ENCODE data around the gene TUBA4A. TPM values are rescaled to one million over a fixed set of nuclear protein-coding genes. Genes with fewer than 3 reads are reported as not detected.
"Not testable (repeated sequence)": the region's sequence is repeated elsewhere in the genome, so short reads cannot be mapped to it uniquely, and the experiment has no call there.

Gene TUBA4A
- total and polyA plus RNA-seq, 3 experiments from 2014 or later: 175 to 234 (median 178) TPM

DNA sequence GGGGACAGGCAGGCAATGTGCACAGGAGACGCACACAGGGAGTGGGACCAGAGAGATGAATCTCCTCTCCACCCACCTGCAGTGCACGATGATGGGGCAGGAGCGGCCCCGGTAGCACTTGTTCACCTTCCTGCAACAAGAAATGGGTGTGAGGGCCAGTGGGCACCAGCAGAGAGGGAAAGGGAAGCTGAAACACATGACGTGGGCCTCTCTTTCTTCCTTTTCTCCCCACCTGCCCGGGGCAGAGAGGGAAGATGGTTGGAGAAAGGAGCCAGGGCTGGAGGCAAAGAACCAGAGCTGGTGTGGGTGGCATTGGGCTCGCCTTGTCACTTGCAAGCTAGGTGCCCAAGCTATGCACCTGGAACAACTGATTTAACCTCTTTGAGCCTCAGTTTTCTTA, 37.7 kb upstream of the TUBA4A start:
- Histone ChIP-seq H3K27ac (ENCODE audit: low read depth, low read length) (no peak overlapping the region), H3K36me3 (ENCODE audit: insufficient read depth, low read length) (no peaks in the 10 kb centered on the region), H3K27me3 (ENCODE audit: insufficient read depth, low read length, poor library complexity, severe bottlenecking) (no peaks in the 10 kb centered on the region), H3K4me3 (ENCODE audit: low read length) (no peak overlapping the region), H3K4me1 (ENCODE audit: insufficient read depth, low read length) (peaks cover 10% of the 10 kb centered on the region), H3K9me3 (ENCODE audit: low read length) (no peaks in the 10 kb centered on the region)
- ChIA-PET CTCF (interaction anchor here (0.8 to 7.4 kb wide), 5 partner anchors 12 to 119 kb away, joined by 3 to 258 read pairs (median 3); partner anchors contain the start of genes CNPPD1, DNAJB2, GLB1L and SLC23A3), POLR2A (interaction anchor here (0.6 to 1.3 kb wide), 3 partner anchors 11 to 77 kb away, joined by 3 to 4 read pairs (median 3); no protein-coding TSS in a partner anchor)
- Mint-ChIP-seq H3K27ac (peak overlapping the region in 2 of 8 donors; percentile 47 to 58), H3K36me3 (peaks cover 0 to 5% (median 0%) of the 10 kb centered on the region in 3 donors), H3K27me3 (no peaks in the 10 kb centered on the region), H3K4me3 (no peak overlapping the region), H3K9me3 (no peaks in the 10 kb centered on the region), H3K4me1 (peaks cover 10 to 18% (median 16%) of the 10 kb centered on the region in 3 donors)
- DNase-seq: no peak

DNA sequence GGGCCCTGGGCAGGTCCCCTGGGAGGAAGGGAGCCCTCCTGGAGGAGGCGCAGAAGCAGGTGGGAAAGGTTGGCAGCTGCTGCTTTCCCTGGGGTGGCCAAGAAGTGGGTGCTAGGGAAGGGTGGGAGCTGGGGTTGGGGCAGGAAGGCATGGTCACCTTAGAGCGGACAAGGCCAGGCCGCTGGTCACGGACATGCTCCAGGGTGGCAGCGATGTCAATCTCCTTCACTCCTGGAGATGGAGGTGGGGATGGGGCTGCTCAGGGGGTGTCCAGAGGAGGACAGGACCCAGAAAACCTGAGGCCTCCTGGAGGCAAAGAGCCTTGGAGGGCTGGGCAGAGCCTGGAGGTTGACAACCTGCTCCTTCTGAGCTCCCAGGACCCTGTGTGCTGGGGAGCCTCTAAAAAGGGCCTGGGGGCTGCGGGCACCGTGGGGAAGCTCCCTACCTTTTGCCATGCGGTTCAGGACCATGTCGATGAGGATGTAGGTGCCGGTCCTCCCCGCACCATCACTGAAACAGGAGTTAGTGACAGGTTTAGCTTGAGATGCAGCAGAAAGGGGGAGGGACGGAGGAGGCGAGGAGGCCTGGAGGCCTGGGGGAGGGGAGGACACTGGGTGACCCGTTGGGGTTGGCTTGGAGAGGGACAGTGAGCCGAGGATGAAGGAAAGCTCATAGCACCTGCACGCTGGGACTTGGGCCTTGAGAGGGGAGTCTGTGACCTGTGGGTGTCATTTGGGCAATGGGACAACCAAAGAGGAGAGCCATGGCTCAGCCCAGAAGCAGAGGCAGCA, 36.9 kb upstream of the TUBA4A start:
- Mint-ChIP-seq H3K36me3 (peaks cover 0 to 10% (median 0%) of the 10 kb centered on the region in 3 donors), H3K4me1 (peaks cover 10 to 19% (median 12%) of the 10 kb centered on the region in 3 donors), H3K9me3 (no peaks in the 10 kb centered on the region), H3K27me3 (no peaks in the 10 kb centered on the region), H3K27ac (peak overlapping the region in 4 of 8 donors; percentile 47 to 86 (median 63)), H3K4me3 (no peak overlapping the region)
- Histone ChIP-seq H3K27ac (ENCODE audit: low read depth, low read length) (no peak overlapping the region), H3K36me3 (ENCODE audit: insufficient read depth, low read length) (no peaks in the 10 kb centered on the region), H3K4me3 (ENCODE audit: low read length) (no peak overlapping the region), H3K27me3 (ENCODE audit: insufficient read depth, low read length, poor library complexity, severe bottlenecking) (no peaks in the 10 kb centered on the region), H3K4me1 (ENCODE audit: insufficient read depth, low read length) (peaks cover 10% of the 10 kb centered on the region), H3K9me3 (ENCODE audit: low read length) (no peaks in the 10 kb centered on the region)
- DNase-seq: no peak
- POLR2A ChIA-PET: interaction anchor here (0.6 to 1.3 kb wide), 2 partner anchors 10 to 50 kb away, joined by 3 to 4 read pairs; no protein-coding TSS in a partner anchor
- CTCF ChIA-PET: interaction anchor here (0.8 to 7.4 kb wide), 4 partner anchors 11 to 64 kb away, joined by 3 to 258 read pairs (median 3); partner anchors contain the start of genes DNAJB2, GLB1L, STK16 and TUBA4A

DNA sequence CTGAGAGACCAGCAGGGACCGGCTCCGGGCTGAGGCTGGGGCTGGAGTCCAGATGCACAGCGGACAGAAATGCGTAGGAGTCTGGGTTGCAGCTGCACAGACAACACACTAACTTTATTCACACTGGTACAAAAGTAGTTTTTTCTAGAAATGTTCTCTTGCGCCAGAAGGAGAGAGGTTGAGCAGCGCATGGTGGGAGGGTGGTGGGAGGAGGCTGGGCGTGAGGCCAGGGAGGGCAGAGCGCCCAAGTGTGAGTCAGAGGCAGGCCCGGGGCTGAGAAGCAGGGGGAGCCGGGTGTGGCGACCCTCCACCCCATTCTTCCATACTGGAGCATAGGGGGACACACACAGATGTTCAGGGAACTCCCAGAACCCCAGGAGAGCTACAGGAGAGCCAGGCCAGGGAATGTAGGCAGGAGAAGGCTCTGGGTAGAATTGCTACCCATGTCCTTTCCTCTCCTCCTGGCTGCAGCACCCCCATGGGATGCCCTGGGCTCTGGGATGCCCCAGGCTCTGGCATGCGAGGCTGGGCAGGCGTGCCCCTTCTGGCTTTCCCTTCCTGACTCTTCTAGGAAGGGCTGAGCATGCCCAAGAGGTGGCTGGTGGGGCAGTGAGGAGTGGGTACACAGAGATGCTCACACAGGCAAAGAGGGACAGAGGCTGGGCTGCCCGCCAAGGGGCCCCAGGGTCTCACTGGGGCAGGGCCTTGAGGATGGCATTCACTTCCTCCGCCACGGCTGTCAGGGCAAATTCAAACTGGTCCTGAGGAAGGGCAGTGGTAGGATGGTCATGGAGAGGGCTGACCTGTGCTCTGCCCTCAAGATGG, 36.0 kb upstream of the TUBA4A start:
- peaks cover 5% of the 10 kb centered on the region for H3K4me1 ChIP-seq (ENCODE audit: insufficient read depth, low read length)
- Mint-ChIP-seq H3K27me3 (no peaks in the 10 kb centered on the region), H3K27ac (peak overlapping the region in 3 of 8 donors; percentile 36 to 92 (median 72)), H3K4me3 (no peak overlapping the region), H3K9me3 (no peaks in the 10 kb centered on the region), H3K4me1 (peaks cover 7 to 15% (median 7%) of the 10 kb centered on the region in 3 donors), H3K36me3 (peaks cover 0 to 19% (median 0%) of the 10 kb centered on the region in 3 donors)
- DNase-seq: no peak
- H3K27ac ChIP-seq (ENCODE audit: low read depth, low read length): no peak overlapping the region
- no peaks in the 10 kb centered on the region for H3K27me3 ChIP-seq (ENCODE audit: insufficient read depth, low read length, poor library complexity, severe bottlenecking)
- ChIA-PET CTCF (interaction anchor here (0.8 to 7.4 kb wide), 4 partner anchors 10 to 220 kb away, joined by 3 to 258 read pairs (median 3); partner anchors contain the start of genes DNAJB2 and NHEJ1), POLR2A (no interaction called here)
- H3K4me3 ChIP-seq (ENCODE audit: low read length): no peak overlapping the region
- no peaks in the 10 kb centered on the region for H3K9me3 ChIP-seq (ENCODE audit: low read length)
- H3K36me3 ChIP-seq (ENCODE audit: insufficient read depth, low read length): no peaks in the 10 kb centered on the region

DNA sequence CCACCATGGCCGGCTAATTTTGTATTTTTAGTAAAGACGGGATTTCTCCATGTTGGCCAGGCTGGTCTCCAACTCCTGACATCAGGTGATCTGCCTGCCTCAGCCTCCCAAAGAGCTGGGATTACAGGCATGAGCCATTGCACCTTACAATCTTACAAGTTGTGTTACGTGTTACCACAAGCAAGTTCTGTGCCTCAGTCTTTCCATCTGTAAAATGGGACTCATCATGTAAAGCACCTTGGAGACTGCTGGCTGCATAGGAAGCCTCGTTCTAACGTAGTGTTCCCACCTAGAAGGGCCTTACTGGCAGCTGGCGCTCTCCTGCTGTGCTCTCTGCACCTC, 35.4 kb upstream of the TUBA4A start:
- DNase-seq: no peak
- no peaks in the 10 kb centered on the region for H3K9me3 Mint-ChIP-seq
- H3K36me3 Mint-ChIP-seq: peaks cover 0 to 24% (median 0%) of the 10 kb centered on the region in 3 donors
- Histone ChIP-seq H3K36me3 (ENCODE audit: insufficient read depth, low read length) (no peaks in the 10 kb centered on the region), H3K27me3 (ENCODE audit: insufficient read depth, low read length, poor library complexity, severe bottlenecking) (no peaks in the 10 kb centered on the region), H3K9me3 (ENCODE audit: low read length) (no peaks in the 10 kb centered on the region), H3K27ac (ENCODE audit: low read depth, low read length) (no peak overlapping the region), H3K4me1 (ENCODE audit: insufficient read depth, low read length) (peaks cover under 1% of the 10 kb centered on the region), H3K4me3 (ENCODE audit: low read length) (no peak overlapping the region)
- peak overlapping the region in 2 of 8 donors; percentile 19 to 36 for H3K27ac Mint-ChIP-seq
- ChIA-PET CTCF (interaction anchor here (0.8 to 7.4 kb wide), 3 partner anchors 9 to 220 kb away, joined by 3 to 258 read pairs (median 3); partner anchors contain the start of genes DNAJB2 and NHEJ1), POLR2A (no interaction called here)
- H3K4me3 Mint-ChIP-seq: no peak overlapping the region
- H3K27me3 Mint-ChIP-seq: no peaks in the 10 kb centered on the region
- peaks cover 3 to 12% (median 4%) of the 10 kb centered on the region in 3 donors for H3K4me1 Mint-ChIP-seq

DNA sequence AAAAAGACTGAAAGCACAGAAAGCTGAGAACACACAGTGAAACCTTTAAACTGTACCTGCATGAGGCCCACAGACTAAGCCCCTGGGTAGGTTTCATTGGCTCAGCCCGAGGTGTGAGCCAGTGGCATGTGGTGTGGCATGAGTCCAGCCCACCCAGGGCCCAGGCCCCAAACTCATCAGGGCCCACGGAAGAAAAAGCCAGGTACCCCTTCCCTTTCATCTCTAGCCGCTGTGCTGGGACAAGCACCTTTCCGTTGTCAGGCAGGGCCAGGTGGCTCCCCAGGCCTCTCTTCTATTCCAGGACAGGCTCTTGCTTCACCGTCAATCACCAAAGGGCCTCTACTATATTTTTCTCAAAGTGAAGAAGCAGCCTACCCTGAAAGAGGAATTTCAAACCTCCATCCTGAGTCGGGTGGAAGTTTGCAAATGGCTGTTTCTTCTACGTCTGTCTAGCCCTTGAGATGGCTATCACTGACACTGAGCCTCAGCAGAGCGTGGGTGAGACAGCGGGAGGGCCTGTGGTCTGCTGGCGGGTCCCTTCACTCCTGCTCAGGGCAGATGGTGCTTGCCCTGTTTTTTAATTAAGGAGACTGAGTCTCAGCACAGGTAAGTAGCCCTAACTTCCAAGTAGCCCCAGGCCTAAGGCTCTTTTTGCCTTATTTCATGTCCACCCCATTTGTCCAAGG, 34.0 kb upstream of the TUBA4A start:
- Mint-ChIP-seq H3K36me3 (peaks cover 3 to 38% (median 11%) of the 10 kb centered on the region in 3 donors), H3K9me3 (no peaks in the 10 kb centered on the region), H3K27me3 (no peaks in the 10 kb centered on the region), H3K4me1 (peaks cover 5 to 19% (median 8%) of the 10 kb centered on the region in 3 donors), H3K27ac (peak overlapping the region in 7 of 8 donors; percentile 17 to 84 (median 74)), H3K4me3 (no peak overlapping the region)
- CTCF ChIA-PET: interaction anchor here (1.0 kb wide), 1 partner anchor 9 kb away, joined by 3 read pairs; the partner anchor contains the start of gene DNAJB2
- POLR2A ChIA-PET: interaction anchor here (0.7 to 0.9 kb wide), 2 partner anchors 9 to 110 kb away, joined by 3 read pairs; partner anchors contain the start of gene DNAJB2
- Histone ChIP-seq H3K27me3 (ENCODE audit: insufficient read depth, low read length, poor library complexity, severe bottlenecking) (no peaks in the 10 kb centered on the region), H3K4me1 (ENCODE audit: insufficient read depth, low read length) (no peaks in the 10 kb centered on the region), H3K4me3 (ENCODE audit: low read length) (no peak overlapping the region), H3K9me3 (ENCODE audit: low read length) (no peaks in the 10 kb centered on the region), H3K36me3 (ENCODE audit: insufficient read depth, low read length) (peaks cover 12% of the 10 kb centered on the region), H3K27ac (ENCODE audit: low read depth, low read length) (peak overlapping the region; percentile 9)
- DNase-seq: no peak

DNA sequence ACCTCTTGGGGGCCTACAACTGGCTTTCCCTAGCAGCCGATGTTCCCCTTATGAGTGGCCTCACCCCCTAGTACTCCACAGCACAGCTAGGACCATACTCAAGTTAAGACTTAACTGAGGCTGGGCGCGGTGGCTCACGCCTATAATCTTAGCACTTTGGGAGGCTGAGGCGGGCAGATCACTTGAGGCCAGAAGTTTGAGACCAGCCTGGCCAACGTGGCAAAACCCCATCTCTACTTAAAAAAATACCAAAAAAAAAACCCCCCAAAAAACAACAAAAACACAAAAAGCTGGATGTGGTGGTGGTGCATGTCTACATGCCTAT, 33.4 kb upstream of the TUBA4A start:
- H3K27me3 ChIP-seq (ENCODE audit: insufficient read depth, low read length, poor library complexity, severe bottlenecking); H3K9me3 Mint-ChIP-seq; H3K4me1 ChIP-seq (ENCODE audit: insufficient read depth, low read length); H3K4me3 ChIP-seq (ENCODE audit: low read length); H3K27me3 Mint-ChIP-seq; H3K27ac ChIP-seq (ENCODE audit: low read depth, low read length); POLR2A ChIA-PET; DNase-seq; H3K9me3 ChIP-seq (ENCODE audit: low read length): not testable (repeated sequence)
- H3K36me3 Mint-ChIP-seq: peaks cover 8 to 45% (median 12%) of the 10 kb centered on the region in 3 donors
- H3K4me1 Mint-ChIP-seq: peaks cover 8 to 21% (median 10%) of the 10 kb centered on the region in 3 donors
- H3K36me3 ChIP-seq (ENCODE audit: insufficient read depth, low read length): peaks cover 18% of the 10 kb centered on the region
- peak overlapping the region in 1 of 7 donors; percentile 27 for H3K4me3 Mint-ChIP-seq
- H3K27ac Mint-ChIP-seq: peak overlapping the region in 7 of 8 donors; percentile 32 to 84 (median 74)
- CTCF ChIA-PET: interaction anchor here (1.0 to 14.9 kb wide), 3 partner anchors 5 to 10 kb away, joined by 3 to 258 read pairs (median 5); partner anchors contain the start of gene DNAJB2

DNA sequence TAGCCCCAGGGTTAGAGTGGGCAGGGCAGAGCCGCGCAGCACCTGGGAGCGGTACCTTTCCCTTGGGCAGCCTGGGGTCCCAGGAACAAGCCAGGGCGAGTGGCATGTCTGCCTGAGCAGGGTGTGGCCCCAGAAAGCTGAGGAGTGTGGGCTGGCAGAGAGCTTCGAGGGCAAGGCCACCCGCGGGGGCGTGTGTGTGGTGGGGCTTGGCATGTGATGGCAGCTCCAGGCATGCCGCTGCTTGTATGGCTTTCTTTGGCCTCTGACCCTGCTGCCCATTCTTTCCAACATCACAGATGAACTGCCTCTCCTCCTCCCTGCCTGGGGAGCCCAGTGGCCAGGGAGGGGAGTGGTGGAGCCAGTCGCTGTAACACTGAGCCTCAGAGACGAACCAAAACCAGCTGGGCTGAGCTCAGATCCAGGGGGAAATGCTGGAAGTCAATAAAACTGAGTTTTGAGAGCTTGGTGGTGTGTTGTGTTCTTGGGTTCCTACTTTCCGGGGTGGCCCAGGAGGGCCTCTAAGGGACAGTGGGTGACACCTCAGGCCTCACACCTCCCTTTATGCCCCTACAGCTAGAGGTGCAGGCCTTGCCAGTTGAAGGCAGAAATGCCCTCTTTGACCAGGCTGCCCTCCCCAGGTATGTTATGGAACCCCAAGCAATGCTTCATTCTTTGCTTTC, 32.9 kb upstream of the TUBA4A start:
- Mint-ChIP-seq H3K4me3 (no peak overlapping the region), H3K27ac (peak overlapping the region in 7 of 8 donors; percentile 37 to 84 (median 77)), H3K4me1 (peaks cover 8 to 22% (median 10%) of the 10 kb centered on the region in 3 donors), H3K27me3 (no peaks in the 10 kb centered on the region), H3K9me3 (no peaks in the 10 kb centered on the region), H3K36me3 (peaks cover 8 to 50% (median 12%) of the 10 kb centered on the region in 3 donors)
- ChIA-PET CTCF (interaction anchor here (1.0 to 14.9 kb wide), 3 partner anchors 6 to 10 kb away, joined by 3 to 258 read pairs (median 5); partner anchors contain the start of gene DNAJB2), POLR2A (no interaction called here)
- Histone ChIP-seq H3K9me3 (ENCODE audit: low read length) (no peaks in the 10 kb centered on the region), H3K4me3 (ENCODE audit: low read length) (no peak overlapping the region), H3K27me3 (ENCODE audit: insufficient read depth, low read length, poor library complexity, severe bottlenecking) (no peaks in the 10 kb centered on the region), H3K4me1 (ENCODE audit: insufficient read depth, low read length) (no peaks in the 10 kb centered on the region), H3K36me3 (ENCODE audit: insufficient read depth, low read length) (peaks cover 20% of the 10 kb centered on the region), H3K27ac (ENCODE audit: low read depth, low read length) (no peak overlapping the region)
- no peak for DNase-seq
